GM13976 (cell line): ENCODE results near the gene CHRDL2.
"Not testable (repeated sequence)": the region's sequence is repeated elsewhere in the genome, so short reads cannot be mapped to it uniquely, and the experiment has no call there.

Source experiments
- DNase-seq: peaks from one replicate; pipeline ENCODE4 v3.0.0; 2012; ENCODE audit warnings: low spot score
- in situ Hi-C: fragments of 300-500 bp; cut with MboI; formaldehyde crosslinking; loops from one replicate; pipeline ENCODE4 v1.12.0; 2022; ENCODE audit warnings: low sequenced_read_pairs, mixed read lengths, inconsistent platforms; ENCODE audit not compliant: unreplicated experiment
- TF ChIP-seq, protein P1 (sequence below): IDR thresholded peaks from 2 replicates; pipeline ENCODE4 v1.5.1; 2012; ENCODE audit warnings: borderline replicate concordance, mild to moderate bottlenecking; ENCODE audit not compliant: insufficient read depth; ENCODE audit errors: extremely low read depth, missing control alignments, control extremely low read depth

CHRDL2 gene

DNA sequence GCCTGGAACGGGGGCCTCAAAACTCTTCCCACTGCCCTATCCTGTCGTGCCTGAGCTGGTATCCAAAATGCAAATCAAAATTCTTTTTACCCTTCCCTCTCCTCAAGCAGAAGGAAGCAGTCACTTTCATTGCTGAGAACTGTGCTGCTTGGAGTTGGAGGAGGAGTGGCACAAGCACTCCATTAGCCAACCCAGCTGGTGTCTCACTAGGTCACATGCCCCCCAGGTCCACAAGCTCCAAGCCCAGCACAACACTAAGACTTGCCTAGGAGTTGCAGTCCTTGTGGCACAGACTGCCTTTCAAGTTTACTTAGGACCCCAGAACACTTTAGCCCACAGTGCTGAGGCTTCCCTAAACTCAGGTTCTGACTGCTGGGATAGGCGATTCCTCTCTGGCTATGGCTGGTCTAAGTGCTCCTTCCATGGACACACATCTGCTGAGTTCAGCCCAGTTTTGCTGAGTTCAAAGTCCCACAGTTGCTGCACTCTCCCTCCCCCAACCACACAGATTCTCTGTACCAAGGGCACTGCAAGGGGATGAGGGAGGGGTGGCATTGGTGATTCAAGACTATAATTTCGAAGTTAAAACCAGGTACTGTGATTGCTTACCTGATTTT is 68.6 kb downstream of the CHRDL2 start:
- no peak for DNase-seq
- in situ Hi-C loops: no loop called here
- TF ChIP-seq, protein P1, sequence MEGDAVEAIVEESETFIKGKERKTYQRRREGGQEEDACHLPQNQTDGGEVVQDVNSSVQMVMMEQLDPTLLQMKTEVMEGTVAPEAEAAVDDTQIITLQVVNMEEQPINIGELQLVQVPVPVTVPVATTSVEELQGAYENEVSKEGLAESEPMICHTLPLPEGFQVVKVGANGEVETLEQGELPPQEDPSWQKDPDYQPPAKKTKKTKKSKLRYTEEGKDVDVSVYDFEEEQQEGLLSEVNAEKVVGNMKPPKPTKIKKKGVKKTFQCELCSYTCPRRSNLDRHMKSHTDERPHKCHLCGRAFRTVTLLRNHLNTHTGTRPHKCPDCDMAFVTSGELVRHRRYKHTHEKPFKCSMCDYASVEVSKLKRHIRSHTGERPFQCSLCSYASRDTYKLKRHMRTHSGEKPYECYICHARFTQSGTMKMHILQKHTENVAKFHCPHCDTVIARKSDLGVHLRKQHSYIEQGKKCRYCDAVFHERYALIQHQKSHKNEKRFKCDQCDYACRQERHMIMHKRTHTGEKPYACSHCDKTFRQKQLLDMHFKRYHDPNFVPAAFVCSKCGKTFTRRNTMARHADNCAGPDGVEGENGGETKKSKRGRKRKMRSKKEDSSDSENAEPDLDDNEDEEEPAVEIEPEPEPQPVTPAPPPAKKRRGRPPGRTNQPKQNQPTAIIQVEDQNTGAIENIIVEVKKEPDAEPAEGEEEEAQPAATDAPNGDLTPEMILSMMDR: no peak

DNA sequence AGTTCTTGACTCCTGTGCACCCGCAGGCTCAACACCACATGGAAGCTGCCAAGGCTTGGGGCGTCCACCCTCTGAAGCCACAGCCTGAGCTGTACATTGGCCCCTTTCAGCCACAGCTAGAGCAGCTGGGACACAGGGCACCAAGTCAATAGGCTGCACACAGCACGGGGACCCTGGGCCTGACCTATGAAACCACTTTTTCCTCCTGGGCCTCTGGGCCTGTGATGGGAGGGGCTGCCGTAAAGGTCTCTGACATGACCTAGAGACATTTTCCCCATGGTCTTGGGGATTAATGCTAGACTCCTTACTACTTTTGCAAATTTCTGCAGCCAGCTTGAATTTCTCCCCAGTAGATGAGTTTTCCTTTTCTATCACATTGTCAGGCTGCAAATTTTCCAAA is 72.1 kb downstream of the CHRDL2 start:
- in situ Hi-C loops, DNase-seq: not testable (repeated sequence)

DNA sequence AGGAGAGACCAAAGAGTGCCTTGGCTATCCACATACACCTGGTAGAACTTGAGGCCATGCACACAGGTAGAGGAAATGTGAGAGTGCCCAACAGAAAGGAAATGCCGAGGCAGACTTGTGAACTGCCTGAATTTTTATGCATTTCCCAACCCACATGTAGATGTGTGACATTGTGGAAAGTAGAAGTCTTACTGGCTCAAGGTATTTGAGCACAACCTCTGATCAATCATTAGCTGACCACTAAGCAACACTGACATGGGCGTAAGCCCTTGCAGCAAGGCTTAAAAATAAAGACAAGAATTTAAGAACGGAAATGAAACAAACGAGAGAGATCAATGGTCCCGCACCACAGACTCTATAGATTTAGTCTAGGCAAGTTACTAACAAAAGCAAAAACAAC is 76.2 kb downstream of the CHRDL2 start:
- TF ChIP-seq, protein P1: no peak
- in situ Hi-C loops: no loop called here
- DNase-seq: no peak

DNA sequence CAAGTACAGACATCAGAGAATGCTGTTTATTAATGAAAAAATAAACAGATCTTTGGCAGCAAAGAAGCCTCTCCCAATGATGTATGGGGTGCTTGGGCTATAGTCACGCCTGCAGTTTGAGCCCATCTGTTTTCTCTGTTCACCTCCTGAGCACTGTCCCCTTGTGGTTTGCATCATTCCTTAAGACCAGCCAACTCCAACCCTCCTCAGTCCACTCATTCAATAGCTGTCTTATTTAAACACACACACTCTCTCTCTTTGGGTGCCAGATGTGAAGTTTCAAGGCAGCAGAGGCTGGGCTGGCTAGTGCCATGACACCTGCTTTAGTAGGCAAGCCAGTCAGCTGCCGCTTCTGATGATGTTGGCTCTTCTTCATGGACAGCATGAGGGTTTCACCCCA is 80.7 kb downstream of the CHRDL2 start:
- no peak for DNase-seq
- in situ Hi-C loops: no loop called here

DNA sequence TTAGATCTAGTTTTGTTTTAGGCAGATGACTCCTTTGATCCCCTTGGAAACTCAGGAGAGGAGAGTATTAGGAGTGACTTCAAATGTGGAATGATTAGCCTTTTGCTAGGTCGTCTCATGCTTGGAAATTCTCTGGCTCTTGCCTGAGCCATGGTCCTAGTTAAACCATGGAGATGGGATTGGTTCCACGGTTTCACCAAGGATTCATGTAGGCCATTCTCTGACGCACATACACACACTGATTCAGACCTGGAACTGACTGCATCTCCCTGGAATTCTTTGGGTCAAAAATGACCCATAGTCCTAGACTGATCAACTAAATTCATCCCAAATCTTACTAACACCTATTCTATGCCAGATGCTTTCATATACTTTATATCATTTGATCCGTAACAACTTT is 82.3 kb downstream of the CHRDL2 start:
- TF ChIP-seq, protein P1: no peak
- DNase-seq: no peak
- in situ Hi-C loops: no loop called here

More for the DNA sequence above, 80.7 kb downstream of the CHRDL2 start:
- TF ChIP-seq, protein P1: no peak

DNA sequence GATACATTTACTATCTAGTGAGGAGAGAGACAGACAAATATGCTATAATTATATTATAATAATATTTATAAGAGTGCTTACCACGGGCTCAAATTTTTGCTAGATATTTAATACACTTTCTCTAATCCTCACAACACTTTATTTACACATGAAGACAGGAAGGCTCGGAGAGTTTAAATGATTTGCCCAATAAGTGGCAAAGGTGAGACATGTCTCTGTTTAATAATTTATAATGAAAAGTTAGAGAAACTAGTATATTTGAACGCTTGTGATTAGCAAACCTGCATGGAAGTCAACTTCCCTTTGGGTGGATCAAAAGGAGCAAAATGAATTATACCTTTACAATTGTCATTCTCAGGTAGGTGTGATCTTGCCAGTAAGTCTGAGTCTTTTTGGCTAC is 83.4 kb downstream of the CHRDL2 start:
- TF ChIP-seq, protein P1: no peak

DNA sequence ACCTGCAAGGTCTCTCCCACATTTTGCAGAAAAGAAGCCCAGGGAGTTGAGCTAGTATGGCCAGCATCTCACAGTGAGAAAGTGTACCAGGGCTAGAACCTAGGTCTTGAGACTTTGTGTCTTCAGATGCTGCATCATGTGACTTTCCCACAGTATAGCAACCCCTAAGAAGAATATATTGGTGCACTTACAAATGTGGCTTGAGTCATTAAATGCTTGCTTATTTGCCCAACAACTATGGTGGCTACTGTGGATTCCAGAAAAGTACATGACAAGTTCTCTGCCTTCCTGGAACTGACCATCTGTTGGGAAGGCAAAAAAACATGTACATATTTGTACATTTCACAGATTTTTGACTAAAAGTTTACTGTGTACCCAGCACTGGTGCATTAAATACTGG is 83.8 kb downstream of the CHRDL2 start:
- TF ChIP-seq, protein P1: no peak
- DNase-seq: no peak
- in situ Hi-C loops: no loop called here

More for the DNA sequence above, 83.4 kb downstream of the CHRDL2 start:
- in situ Hi-C loops: no loop called here
- no peak for DNase-seq
